Naive B cell (primary cell): ENCODE results near the gene CEP20. TPM values are rescaled to one million over a fixed set of nuclear protein-coding genes. Genes with fewer than 3 reads are reported as not detected.
"Not testable (repeated sequence)": the region's sequence is repeated elsewhere in the genome, so short reads cannot be mapped to it uniquely, and the experiment has no call there.

Source experiments
- ATAC-seq, 2 donors: fragments of 150-1000 bp; cut with Tn5 transposase; 2 replicates each; pipeline ENCODE4 v1.10.0; 2021; ENCODE audit warnings: low read depth in 2 of 2, mild to moderate bottlenecking in 2 of 2, moderate library complexity in 2 of 2
- DNase-seq: peaks from one replicate; pipeline ENCODE4 v3.0.0; 2022
- H3K27ac Mint-ChIP-seq, 6 donors: one replicate each; pipeline ENCODE4 v1.8.0; 2020 to 2022; ENCODE audit warnings: mild to moderate bottlenecking in 6 of 6, mixed read lengths in 6 of 6, moderate library complexity in 5 of 6, inconsistent platforms in 2 of 6
- H3K27me3 Mint-ChIP-seq, 3 donors: one replicate each; pipeline ENCODE4 v1.8.0; 2021 to 2022; ENCODE audit warnings: mixed read lengths in 3 of 3, mild to moderate bottlenecking in 1 of 3
- H3K36me3 Mint-ChIP-seq, 2 donors: one replicate each; pipeline ENCODE4 v1.8.0; 2020 to 2022; ENCODE audit warnings: mixed read lengths in 2 of 2, inconsistent platforms in 1 of 2, mild to moderate bottlenecking in 1 of 2
- H3K4me1 Mint-ChIP-seq, 3 donors: one replicate each; pipeline ENCODE4 v1.8.0; 2020 to 2022; ENCODE audit warnings: mixed read lengths in 3 of 3, inconsistent platforms in 1 of 3, mild to moderate bottlenecking in 1 of 3, moderate library complexity in 1 of 3
- H3K4me3 Mint-ChIP-seq, 8 donors: one replicate each; pipeline ENCODE4 v1.8.0; 2020 to 2022; ENCODE audit warnings: mild to moderate bottlenecking in 8 of 8, mixed read lengths in 8 of 8, moderate library complexity in 8 of 8, inconsistent platforms in 2 of 8
- H3K9me3 Mint-ChIP-seq, 7 donors: one replicate each; pipeline ENCODE4 v1.8.0; 2020 to 2022; ENCODE audit warnings: mixed read lengths in 7 of 7, mild to moderate bottlenecking in 5 of 7, inconsistent platforms in 2 of 7, moderate library complexity in 1 of 7
- polyA plus RNA-seq, 6 donors: library from polyadenylated mRNA; unstranded; fragments of 300-500 nt; fragmentation: Illumina TruSeq; gene quantifications; one replicate each; pipeline ENCODE4 v1.2.3, GENCODE V29; 2021; ENCODE audit warnings: low read depth in 6 of 6

The CEP20 gene
- 10 to 100 TPM; 33.2 to 52.3 (median 41.9) TPM for polyA plus RNA-seq

DNA sequence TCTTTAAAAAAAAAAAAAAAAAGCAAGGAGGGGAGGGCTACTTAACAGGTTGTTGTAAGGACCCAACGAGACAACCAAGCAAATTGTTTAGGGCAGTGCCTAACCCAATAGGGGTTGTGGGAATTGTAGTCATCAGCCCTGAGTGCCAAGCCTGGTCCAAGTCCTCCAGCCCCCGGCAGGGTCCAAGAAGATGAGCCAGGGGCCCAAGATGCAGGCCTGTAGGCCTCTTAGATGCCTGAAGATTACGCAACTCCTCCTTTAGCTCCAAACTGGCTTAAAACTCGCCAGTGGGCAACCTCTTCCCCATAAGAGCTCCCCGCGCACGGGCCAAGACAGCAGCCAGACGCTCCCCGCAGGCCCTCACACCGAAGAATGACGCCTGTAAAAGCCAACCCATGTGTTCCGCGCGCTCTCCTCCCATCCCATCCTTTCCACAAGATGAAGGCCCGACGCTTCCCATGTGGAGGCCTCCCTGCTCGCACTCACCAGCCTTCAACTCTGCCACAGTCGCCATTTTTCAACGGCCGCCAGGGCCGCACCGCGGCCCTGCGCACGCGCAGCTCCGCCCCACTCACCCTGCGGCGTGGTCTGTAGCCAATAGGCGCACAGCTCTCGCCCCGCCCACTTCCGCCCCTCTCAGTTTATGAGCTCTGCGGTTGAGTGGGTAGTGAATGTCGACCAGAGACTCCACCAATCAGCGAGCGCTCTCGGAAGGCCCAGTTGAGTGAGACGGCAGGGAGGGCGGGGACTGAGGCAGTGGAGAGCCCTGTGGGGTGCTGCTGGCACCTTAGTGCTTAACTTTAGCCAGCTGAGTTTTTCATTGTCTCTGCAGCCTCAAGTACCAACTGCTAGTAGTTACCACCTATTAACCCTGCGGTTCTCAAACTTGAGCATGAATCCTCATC is at the start of gene CEP20:
TSS of gene CEP20 (minus strand) at position 532 of the 905 bp plus-strand sequence. CDS start at position 514, 18 bp downstream.
- peak within 1 kb of the TSS; percentile 97 to 100 (median 99) for H3K4me3 Mint-ChIP-seq
- peak; percentile 99 for DNase-seq
- H3K4me1 Mint-ChIP-seq, result peaks cover 26 to 35% (median 26%) of the 10 kb centered on the region in 3 donors
- ATAC-seq, result peak; percentile 97 to 98
- peak within 1 kb of the TSS; percentile 93 to 99 (median 98) for H3K27ac Mint-ChIP-seq
- no peaks in the 10 kb centered on the region for H3K27me3 Mint-ChIP-seq
- no peaks in the 10 kb centered on the region for H3K9me3 Mint-ChIP-seq
- no peaks in the 10 kb centered on the region for H3K36me3 Mint-ChIP-seq

DNA sequence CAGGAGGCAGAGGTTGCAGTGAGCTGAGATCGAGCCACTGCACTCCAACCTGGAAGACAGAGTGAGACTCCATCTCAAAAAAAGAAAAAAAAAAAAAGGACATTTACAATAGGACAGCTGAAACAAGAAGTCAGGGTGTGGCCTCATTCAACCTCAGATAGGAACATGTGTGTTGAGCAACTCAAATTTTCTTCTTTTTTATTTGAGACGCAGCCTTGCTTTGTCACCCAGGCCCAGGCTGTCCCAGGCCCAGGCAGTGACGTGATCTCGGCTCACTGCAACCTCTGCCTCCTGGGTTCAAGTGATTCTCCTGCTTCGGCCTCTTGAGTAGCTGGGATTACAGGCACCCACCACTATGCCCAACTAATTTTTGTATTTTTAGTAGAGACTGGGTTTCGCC is 48.4 kb upstream of the CEP20 start:
- DNase-seq, H3K4me3 Mint-ChIP-seq, H3K27ac Mint-ChIP-seq, H3K9me3 Mint-ChIP-seq, H3K36me3 Mint-ChIP-seq, ATAC-seq, H3K27me3 Mint-ChIP-seq: not testable (repeated sequence)
- peaks cover 2 to 11% (median 3%) of the 10 kb centered on the region in 3 donors for H3K4me1 Mint-ChIP-seq

- H3K9me3 Mint-ChIP-seq, result peaks cover 0 to 1% (median 0%) of the 10 kb centered on the region in 7 donors
- no peaks in the 10 kb centered on the region for H3K27me3 Mint-ChIP-seq
- DNase-seq (no peak), ATAC-seq (no peak)
- H3K4me1 Mint-ChIP-seq, result peaks cover 0 to 3% (median 3%) of the 10 kb centered on the region in 3 donors
- no peak overlapping the region for H3K27ac Mint-ChIP-seq
- no peaks in the 10 kb centered on the region for H3K36me3 Mint-ChIP-seq
- H3K4me3 Mint-ChIP-seq, result no peak overlapping the region
These were observed 46.6 kb upstream of the CEP20 start for GRCh38 chr16:15934991-15935390.

- ATAC-seq, result no peak
- peaks cover 0 to 3% (median 0%) of the 10 kb centered on the region in 3 donors for H3K4me1 Mint-ChIP-seq
- no peaks in the 10 kb centered on the region for H3K36me3 Mint-ChIP-seq
- H3K27me3 Mint-ChIP-seq, result no peaks in the 10 kb centered on the region
- DNase-seq, result no peak
- H3K9me3 Mint-ChIP-seq, result no peaks in the 10 kb centered on the region
- no peak overlapping the region for H3K4me3 Mint-ChIP-seq
- peak overlapping the region in 1 of 6 donors; percentile 22 for H3K27ac Mint-ChIP-seq
These were observed 45.4 kb upstream of the CEP20 start for GRCh38 chr16:15933781-15934180.

GRCh38 chr16:15932939-15933338 is 44.5 kb upstream of the CEP20 start:
- ATAC-seq (no peak), DNase-seq (no peak)
- H3K4me3 Mint-ChIP-seq, result no peak overlapping the region
- H3K4me1 Mint-ChIP-seq, result peaks cover 0 to 3% (median 0%) of the 10 kb centered on the region in 3 donors
- H3K27ac Mint-ChIP-seq, result no peak overlapping the region
- H3K27me3 Mint-ChIP-seq, result no peaks in the 10 kb centered on the region
- H3K36me3 Mint-ChIP-seq, result no peaks in the 10 kb centered on the region
- no peaks in the 10 kb centered on the region for H3K9me3 Mint-ChIP-seq

GRCh38 chr16:15928261-15929104 is 40.1 kb upstream of the CEP20 start:
- Mint-ChIP-seq H3K27ac (no peak overlapping the region), H3K4me3 (no peak overlapping the region), H3K4me1 (no peaks in the 10 kb centered on the region), H3K9me3 (no peaks in the 10 kb centered on the region), H3K36me3 (no peaks in the 10 kb centered on the region), H3K27me3 (no peaks in the 10 kb centered on the region)
- no peak for ATAC-seq
- no peak for DNase-seq

- DNase-seq (no peak), ATAC-seq (no peak)
- Mint-ChIP-seq H3K27ac (no peak overlapping the region), H3K27me3 (no peaks in the 10 kb centered on the region), H3K4me1 (no peaks in the 10 kb centered on the region), H3K9me3 (no peaks in the 10 kb centered on the region), H3K4me3 (no peak overlapping the region), H3K36me3 (no peaks in the 10 kb centered on the region)
These were observed 37.2 kb upstream of the CEP20 start for GRCh38 chr16:15925631-15926030.

DNA sequence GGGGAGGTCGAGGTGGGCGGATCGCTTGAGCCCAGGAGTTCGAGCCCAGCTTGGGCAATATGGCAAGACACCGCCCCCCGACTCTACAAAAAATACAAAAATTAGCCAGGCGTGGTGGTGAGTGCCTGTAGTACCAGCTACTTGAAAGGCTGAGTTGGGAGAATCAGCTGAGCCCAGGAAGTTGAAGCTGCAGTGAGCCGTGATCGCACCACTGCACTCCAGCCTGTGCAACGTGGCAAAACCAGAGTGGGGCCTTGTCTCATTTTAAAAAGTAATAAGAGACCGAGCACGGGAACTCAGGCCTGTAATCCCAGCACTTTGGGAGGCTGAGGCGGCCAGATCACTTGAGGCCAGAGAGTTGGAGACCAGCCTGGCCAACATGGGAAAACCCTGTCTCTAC is 36.6 kb upstream of the CEP20 start:
- no peaks in the 10 kb centered on the region for H3K4me1 Mint-ChIP-seq
- H3K27ac Mint-ChIP-seq, result no peak overlapping the region
- no peak for ATAC-seq
- H3K27me3 Mint-ChIP-seq, result no peaks in the 10 kb centered on the region
- H3K4me3 Mint-ChIP-seq, result no peak overlapping the region
- H3K9me3 Mint-ChIP-seq, result no peaks in the 10 kb centered on the region
- H3K36me3 Mint-ChIP-seq, result no peaks in the 10 kb centered on the region
- DNase-seq, result no peak

DNA sequence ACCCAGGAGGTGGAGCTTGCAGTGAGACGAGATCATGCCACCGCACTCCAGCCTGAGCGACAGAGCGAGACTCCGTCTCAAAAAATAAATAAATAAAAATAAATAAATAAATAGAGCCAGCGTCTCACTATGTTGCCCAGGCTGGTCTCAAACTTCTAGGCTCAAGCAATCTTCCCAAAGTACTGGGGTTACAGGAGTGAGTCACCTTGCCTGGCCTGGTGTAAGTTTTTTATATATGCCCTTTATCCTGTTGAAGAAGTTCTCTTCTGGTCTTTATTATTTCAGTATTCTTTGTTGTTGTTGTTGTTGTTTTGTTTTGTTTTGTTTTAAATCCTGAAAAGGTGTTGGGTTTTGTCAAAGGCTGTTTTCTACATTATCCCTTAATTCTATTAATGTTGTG is 30.9 kb upstream of the CEP20 start:
- ATAC-seq (no peak), DNase-seq (no peak)
- Mint-ChIP-seq H3K4me3 (no peak overlapping the region), H3K4me1 (no peaks in the 10 kb centered on the region), H3K36me3 (no peaks in the 10 kb centered on the region), H3K27ac (no peak overlapping the region), H3K27me3 (peaks cover 0 to 6% (median 0%) of the 10 kb centered on the region in 3 donors), H3K9me3 (peaks cover 0 to 1% (median 0%) of the 10 kb centered on the region in 7 donors)

DNA sequence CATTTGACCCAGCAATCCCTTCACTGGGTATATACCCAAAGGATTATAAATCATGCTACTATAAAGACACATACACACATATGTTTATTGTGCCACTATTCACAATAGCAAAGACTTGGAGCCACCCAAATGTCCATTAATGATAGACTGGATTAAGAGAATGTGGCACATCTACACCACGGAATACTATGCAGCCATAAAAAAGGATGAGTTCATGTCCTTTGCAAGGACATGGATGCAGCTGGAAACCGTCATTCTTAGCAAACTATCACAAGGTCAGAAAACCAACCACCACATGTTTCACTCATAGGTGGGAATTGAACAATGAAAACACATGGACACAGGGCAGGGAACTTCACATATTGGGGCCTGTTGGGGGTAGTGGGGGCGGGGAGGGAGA is 29.9 kb upstream of the CEP20 start:
- not testable (repeated sequence) for H3K36me3 Mint-ChIP-seq, DNase-seq, H3K4me1 Mint-ChIP-seq, H3K27ac Mint-ChIP-seq, H3K27me3 Mint-ChIP-seq, H3K4me3 Mint-ChIP-seq, ATAC-seq, H3K9me3 Mint-ChIP-seq

GRCh38 chr16:15916323-15916722 is 27.9 kb upstream of the CEP20 start:
- Mint-ChIP-seq H3K27me3 (peaks cover 0 to 6% (median 3%) of the 10 kb centered on the region in 3 donors), H3K9me3 (peaks cover 0 to 1% (median 0%) of the 10 kb centered on the region in 7 donors), H3K36me3 (peaks cover 0 to 2% of the 10 kb centered on the region in 2 donors), H3K4me3 (no peak overlapping the region), H3K27ac (peak overlapping the region in 1 of 6 donors; percentile 38), H3K4me1 (peaks cover under 1 to 7% (median 6%) of the 10 kb centered on the region in 3 donors)
- DNase-seq (no peak), ATAC-seq (no peak)

GRCh38 chr16:15915555-15916081 is 27.2 kb upstream of the CEP20 start:
- DNase-seq (no peak), ATAC-seq (no peak)
- no peak overlapping the region for H3K27ac Mint-ChIP-seq
- peaks cover 0 to 9% (median 6%) of the 10 kb centered on the region in 3 donors for H3K27me3 Mint-ChIP-seq
- no peak overlapping the region for H3K4me3 Mint-ChIP-seq
- peaks cover 0 to 5% (median 0%) of the 10 kb centered on the region in 7 donors for H3K9me3 Mint-ChIP-seq
- peaks cover 5 to 7% (median 6%) of the 10 kb centered on the region in 3 donors for H3K4me1 Mint-ChIP-seq
- peaks cover 0 to 8% of the 10 kb centered on the region in 2 donors for H3K36me3 Mint-ChIP-seq

- Mint-ChIP-seq H3K27me3 (peaks cover 0 to 9% (median 4%) of the 10 kb centered on the region in 3 donors), H3K4me3 (no peak overlapping the region), H3K27ac (peak overlapping the region in 4 of 6 donors; percentile 4 to 81 (median 42)), H3K36me3 (peaks cover 0 to 8% of the 10 kb centered on the region in 2 donors), H3K4me1 (peaks cover 5 to 9% (median 9%) of the 10 kb centered on the region in 3 donors), H3K9me3 (peaks cover 0 to 5% (median 0%) of the 10 kb centered on the region in 7 donors)
- DNase-seq (no peak), ATAC-seq (no peak)
These were observed 24.8 kb upstream of the CEP20 start for GRCh38 chr16:15913046-15913698.
